ENCODE data around the gene MAN1C1. TPM values are rescaled to one million over a fixed set of nuclear protein-coding genes. Genes with fewer than 3 reads are reported as not detected.

MAN1C1 gene
- total RNA-seq, 1 donor from 2014 or later = 0.63 TPM

GRCh38 chr1:25804244-25804963 is 187.8 kb downstream of the MAN1C1 start:
- no peak for TF ChIP-seq CTCF (conservative IDR thresholded peaks at IDR 0.05; ENCODE audit: low read depth, low read length)
- no peak for DNase-seq (ENCODE audit: low read depth)
- no peak overlapping the region for H3K4me3 ChIP-seq (ENCODE audit: low read depth, low read length)

- no peak for DNase-seq (ENCODE audit: low read depth)
- no peak overlapping the region for H3K4me3 ChIP-seq (ENCODE audit: low read depth, low read length)
- TF ChIP-seq CTCF (conservative IDR thresholded peaks at IDR 0.05; ENCODE audit: low read depth, low read length) = no peak
Observed at GRCh38 chr1:25804964-25805862, 188.6 kb downstream of the MAN1C1 start.

GRCh38 chr1:25805863-25806225 is 189.3 kb downstream of the MAN1C1 start:
- H3K4me3 ChIP-seq (ENCODE audit: low read depth, low read length) = no peak overlapping the region
- DNase-seq (ENCODE audit: low read depth) = no peak
- no peak for TF ChIP-seq CTCF (conservative IDR thresholded peaks at IDR 0.05; ENCODE audit: low read depth, low read length)

- no peak for DNase-seq (ENCODE audit: low read depth)
- TF ChIP-seq CTCF (conservative IDR thresholded peaks at IDR 0.05; ENCODE audit: low read depth, low read length) = no peak
- H3K4me3 ChIP-seq (ENCODE audit: low read depth, low read length) = no peak overlapping the region
Observed at GRCh38 chr1:25806418-25806817, 189.8 kb downstream of the MAN1C1 start.

GRCh38 chr1:25807480-25808390 is 191.1 kb downstream of the MAN1C1 start:
- TF ChIP-seq CTCF (conservative IDR thresholded peaks at IDR 0.05; ENCODE audit: low read depth, low read length) = no peak
- no peak for DNase-seq (ENCODE audit: low read depth)
- no peak overlapping the region for H3K4me3 ChIP-seq (ENCODE audit: low read depth, low read length)

GRCh38 chr1:25808481-25809244 is 192.1 kb downstream of the MAN1C1 start:
- H3K4me3 ChIP-seq (ENCODE audit: low read depth, low read length) = no peak overlapping the region
- no peak for TF ChIP-seq CTCF (conservative IDR thresholded peaks at IDR 0.05; ENCODE audit: low read depth, low read length)
- DNase-seq (ENCODE audit: low read depth) = no peak

All from epithelial cell of proximal tubule (primary cell).